GM23248 (cell line): Measurements from ENCODE around the gene PCDHA1. TPM values are rescaled to one million over a fixed set of nuclear protein-coding genes. Genes with fewer than 3 reads are reported as not detected.
A peak's percentile ranks its signal among the peaks of the same experiment; 100 is the strongest.

Source experiments
- DNase-seq: peaks from one replicate; pipeline ENCODE4 v3.0.0-alpha.2; 2015
- H2AFZ ChIP-seq: fragments of 200-600 bp; sonication (generic); 2 replicates; pipeline ENCODE4 v1.6.1; 2016; ENCODE audit warnings: antibody characterized with exemption
- H3F3A ChIP-seq: fragments of 200-600 bp; sonication (generic); 2 replicates; pipeline ENCODE4 v1.6.1; 2016; ENCODE audit warnings: mild to moderate bottlenecking, antibody characterized with exemption, mixed run types; ENCODE audit not compliant: insufficient read depth
- H3K27ac ChIP-seq: fragments of 200-600 bp; sonication (generic); 2 replicates; pipeline ENCODE4 v1.5.1; 2016; ENCODE audit warnings: mild to moderate bottlenecking
- H3K27me3 ChIP-seq: fragments of 200-600 bp; sonication (generic); replicated peaks from 2 replicates; pipeline ENCODE4 v1.6.1; 2016; ENCODE audit warnings: mild to moderate bottlenecking; ENCODE audit not compliant: insufficient read depth
- H3K36me3 ChIP-seq: fragments of 200-600 bp; sonication (generic); 2 replicates; pipeline ENCODE4 v1.6.1; 2016; ENCODE audit warnings: low read depth, mild to moderate bottlenecking
- H3K4me1 ChIP-seq: fragments of 200-600 bp; sonication (generic); 2 replicates; pipeline ENCODE4 v1.6.1; 2016; ENCODE audit warnings: mild to moderate bottlenecking; ENCODE audit not compliant: insufficient read depth
- H3K4me2 ChIP-seq: fragments of 200-600 bp; sonication (generic); one replicate; pipeline ENCODE4 v1.6.1; 2016; ENCODE audit warnings: mild to moderate bottlenecking; ENCODE audit not compliant: unreplicated experiment
- H3K4me3 ChIP-seq: fragments of 200-600 bp; sonication (generic); 2 replicates; pipeline ENCODE4 v1.5.1; 2016; ENCODE audit warnings: mild to moderate bottlenecking
- H3K79me2 ChIP-seq: fragments of 200-600 bp; sonication (generic); 2 replicates; pipeline ENCODE4 v1.6.1; 2016; ENCODE audit warnings: mild to moderate bottlenecking; ENCODE audit not compliant: insufficient read depth
- H3K9ac ChIP-seq: fragments of 200-600 bp; sonication (generic); 2 replicates; pipeline ENCODE4 v1.6.1; 2016; ENCODE audit warnings: mild to moderate bottlenecking
- H3K9me2 ChIP-seq: fragments of 200-600 bp; sonication (generic); 2 replicates; pipeline ENCODE4 v1.6.1; 2016; ENCODE audit warnings: mixed run types, mild to moderate bottlenecking, moderate library complexity; ENCODE audit not compliant: insufficient read depth
- H3K9me3 ChIP-seq: fragments of 200-600 bp; sonication (generic); one replicate; pipeline ENCODE4 v1.6.1; 2017; ENCODE audit warnings: low read depth
- H4K20me1 ChIP-seq: fragments of 200-600 bp; sonication (generic); 2 replicates; pipeline ENCODE4 v1.6.0; 2016; ENCODE audit not compliant: insufficient read depth
- EZH2 ChIP-seq: fragments of 200-600 bp; sonication (generic); IDR thresholded peaks from 2 replicates; pipeline ENCODE4 v1.6.1; 2018; ENCODE audit warnings: antibody characterized with exemption, mild to moderate bottlenecking; ENCODE audit not compliant: insufficient read depth, poor library complexity, severe bottlenecking
- EZH2phosphoT487 ChIP-seq: fragments of 200-600 bp; sonication (generic); IDR thresholded peaks from 2 replicates; pipeline ENCODE4 v1.6.1; 2018; ENCODE audit warnings: antibody characterized with exemption, moderate library complexity, mild to moderate bottlenecking, low read depth; ENCODE audit not compliant: insufficient read depth
- WGBS, 2 experiments: methylation state at CpG; one replicate each; pipeline ENCODE4 v1.1.6; 2015 to 2017; ENCODE audit warnings: low lambda C conversion rate in 2 of 2, low coverage in 1 of 2; ENCODE audit errors: missing lambda C conversion rate in 2 of 2; 5-methylcytosine and 5-hydroxymethylcytosine counted together
- in situ Hi-C: fragments of 300-500 bp; cut with MboI; formaldehyde crosslinking; loops from 2 replicates; pipeline ENCODE4 v1.15.0; 2020
- polyA plus RNA-seq: library from polyadenylated mRNA; unstranded; fragments of >200 nt; fragmentation: Nextera tagmentation; extraction: Ambion mirVana; gene quantifications from 2 replicates; pipeline ENCODE4 v1.2.1, GENCODE V29; 2016
- total RNA-seq: library from RNA; depleted of rRNA; stranded (reverse); fragments of >200 nt; shearing (Covaris generic); gene quantifications from 2 replicates; pipeline ENCODE4 v1.2.3, GENCODE V29; 2014

The PCDHA1 gene
- total and polyA plus RNA-seq, 2 experiments from 2014 or later = not detected

DNA sequence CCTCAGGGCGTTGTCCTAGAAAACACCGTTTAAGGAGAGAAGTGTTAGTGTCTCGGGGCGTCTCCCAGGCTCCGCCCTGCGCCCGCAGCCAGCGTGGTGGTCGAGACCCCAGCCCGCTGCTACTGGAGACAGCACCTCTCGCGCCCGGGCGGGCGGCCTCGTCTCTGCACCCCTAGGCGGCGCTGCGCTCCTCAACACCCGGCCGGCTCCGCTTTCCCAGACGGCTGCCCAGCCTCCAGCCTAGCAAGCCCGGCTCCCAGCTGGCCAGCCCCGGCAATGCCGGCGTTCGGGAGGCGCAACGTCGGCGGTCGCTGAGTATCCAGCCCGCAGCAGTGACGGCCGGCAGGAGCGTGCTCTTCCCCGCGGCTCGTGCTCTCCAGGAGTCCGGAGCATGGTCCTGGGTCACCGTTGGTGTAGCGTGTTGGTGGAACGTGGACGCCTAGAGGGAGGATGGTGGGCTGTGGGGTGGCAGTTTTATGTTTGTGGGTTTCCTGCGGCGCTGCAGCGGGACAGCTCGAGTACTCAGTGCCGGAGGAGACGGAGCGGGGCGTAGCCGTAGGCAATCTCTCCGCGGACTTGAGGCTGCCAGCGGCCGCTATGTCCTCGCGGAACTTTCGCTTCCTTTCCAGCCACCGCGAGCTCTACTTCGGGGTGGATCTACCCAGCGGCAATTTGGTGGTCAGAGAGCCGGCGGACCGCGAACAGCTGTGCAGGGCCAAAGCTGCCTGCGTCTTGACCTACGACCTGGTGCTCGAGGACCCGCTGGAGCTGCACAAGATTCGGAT lies 140.7 kb downstream of the PCDHA1 start:
- Histone ChIP-seq H3K4me2 (peak overlapping the region; percentile 39), H3K9me2 (no peaks in the 10 kb centered on the region), H3K4me1 (no peaks in the 10 kb centered on the region), H3K27ac (no peak overlapping the region), H3K9ac (no peak overlapping the region), H3K79me2 (no peaks in the 10 kb centered on the region), H3F3A (no peaks in the 10 kb centered on the region), H3K36me3 (no peaks in the 10 kb centered on the region), H3K9me3 (no peaks in the 10 kb centered on the region), H4K20me1 (no peaks in the 10 kb centered on the region), H3K4me3 (peak overlapping the region; percentile 42), H3K27me3 (peaks cover 12% of the 10 kb centered on the region), H2AFZ (peak overlapping the region; percentile 67)
- 4 to 5% methylated on average over 66 to 73 of the region's 74 CpGs for WGBS, 2 experiments
- DNase-seq = peak; percentile 70
- no peak for TF ChIP-seq EZH2
- no peak for TF ChIP-seq EZH2phosphoT487
- in situ Hi-C loops = no loop called here

DNA sequence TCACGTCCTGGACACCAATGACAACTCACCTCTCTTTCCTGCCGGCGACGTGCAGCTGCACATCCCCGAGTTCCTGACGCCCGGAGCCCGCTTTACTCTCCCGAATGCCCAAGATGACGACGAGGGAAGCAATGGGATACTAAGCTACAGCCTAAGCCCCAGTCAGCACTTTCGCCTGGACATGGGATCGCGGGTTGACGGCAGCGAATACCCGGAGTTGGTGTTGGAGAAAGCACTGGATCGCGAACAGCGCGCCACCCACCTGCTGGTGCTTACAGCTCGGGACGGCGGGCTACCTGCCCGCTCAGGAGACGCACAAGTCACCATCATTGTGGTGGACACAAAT lies 141.3 kb downstream of the PCDHA1 start:
- H3K4me3 ChIP-seq = peak overlapping the region; percentile 42
- WGBS, 2 experiments = 8 to 10% methylated on average over 26 of the region's 26 CpGs
- in situ Hi-C loops = no loop called here

DNA sequence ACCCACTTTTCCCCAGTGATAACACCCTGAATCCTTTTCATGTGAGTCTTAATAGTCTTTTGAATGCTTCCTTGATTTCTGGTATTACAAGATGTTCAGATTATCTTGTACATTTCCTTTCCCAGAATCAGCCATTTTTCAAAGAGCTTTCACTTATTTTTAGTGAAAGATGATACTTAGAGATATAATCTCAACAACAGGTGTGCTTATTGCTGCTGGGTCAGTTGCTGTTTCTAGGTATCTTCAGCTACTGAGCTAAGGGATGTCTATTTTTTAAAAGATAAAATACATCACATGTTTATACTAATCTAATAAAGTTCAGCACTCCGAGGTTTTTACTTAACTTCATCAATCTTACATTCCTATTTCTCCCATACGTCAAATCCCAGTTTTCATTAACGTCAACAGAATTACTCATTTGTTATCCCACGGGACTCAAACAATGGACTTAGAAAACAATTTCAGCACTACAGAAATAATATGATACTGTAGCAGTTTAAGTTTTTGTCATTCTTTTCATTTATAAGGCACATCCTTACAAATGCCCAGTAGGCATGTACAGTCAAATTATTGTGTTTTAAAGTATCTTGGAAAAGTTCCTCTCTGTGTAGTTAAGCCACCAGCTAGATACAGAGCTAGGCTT lies 149.1 kb downstream of the PCDHA1 start:
- Histone ChIP-seq H3K9me2 (no peaks in the 10 kb centered on the region), H3K4me2 (no peak overlapping the region), H4K20me1 (no peaks in the 10 kb centered on the region), H3K9ac (no peak overlapping the region), H3F3A (no peaks in the 10 kb centered on the region), H3K9me3 (no peaks in the 10 kb centered on the region), H3K36me3 (no peaks in the 10 kb centered on the region), H3K4me1 (no peaks in the 10 kb centered on the region), H3K27ac (no peak overlapping the region), H3K4me3 (no peak overlapping the region), H3K79me2 (no peaks in the 10 kb centered on the region), H3K27me3 (no peaks in the 10 kb centered on the region), H2AFZ (no peak overlapping the region)
- in situ Hi-C loops = no loop called here
- TF ChIP-seq EZH2phosphoT487 (no peak), EZH2 (no peak)
- 23 to 32% methylated on average over 4 of the region's 4 CpGs for WGBS, 2 experiments
- no peak for DNase-seq

More for the DNA sequence above, 141.3 kb downstream of the PCDHA1 start:
- Histone ChIP-seq H3K9me3 (no peaks in the 10 kb centered on the region), H3K4me1 (no peaks in the 10 kb centered on the region), H2AFZ (peak overlapping the region; percentile 67; the same call in 1 of the 2 replicates), H3K9ac (no peak overlapping the region), H3K27ac (no peak overlapping the region), H3K4me2 (no peak overlapping the region), H3K79me2 (no peaks in the 10 kb centered on the region), H3K9me2 (no peaks in the 10 kb centered on the region), H4K20me1 (no peaks in the 10 kb centered on the region), H3K36me3 (no peaks in the 10 kb centered on the region), H3F3A (no peaks in the 10 kb centered on the region), H3K27me3 (peaks cover 12% of the 10 kb centered on the region)
- no peak for DNase-seq
- no peak for TF ChIP-seq EZH2phosphoT487
- no peak for TF ChIP-seq EZH2

DNA sequence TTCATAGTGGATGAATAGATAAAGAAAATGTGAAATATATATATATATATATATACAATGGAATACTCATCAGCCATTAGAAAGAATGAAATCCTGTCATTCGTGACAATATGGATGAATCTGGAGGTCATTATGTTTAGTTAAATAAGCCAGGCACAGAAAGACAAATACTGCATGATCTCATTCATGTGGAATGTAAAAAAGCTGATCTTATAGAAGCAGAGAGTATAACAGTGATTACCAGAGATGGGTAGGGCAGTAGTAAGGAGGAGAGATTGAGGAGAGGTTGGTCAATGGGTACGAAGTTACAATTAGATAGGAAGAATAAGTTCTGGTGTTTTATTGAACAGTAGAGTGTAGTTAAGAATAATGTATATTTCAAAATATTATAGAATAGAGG lies 160.6 kb downstream of the PCDHA1 start:
- Histone ChIP-seq H3K9me2 (no peaks in the 10 kb centered on the region), H3K9me3 (no peaks in the 10 kb centered on the region), H3K4me1 (no peaks in the 10 kb centered on the region), H3K79me2 (no peaks in the 10 kb centered on the region), H3K9ac (no peak overlapping the region), H2AFZ (no peak overlapping the region), H3K27me3 (no peaks in the 10 kb centered on the region), H3K4me3 (no peak overlapping the region), H3F3A (no peaks in the 10 kb centered on the region), H3K36me3 (no peaks in the 10 kb centered on the region), H3K4me2 (no peak overlapping the region), H3K27ac (no peak overlapping the region), H4K20me1 (no peaks in the 10 kb centered on the region)
- no peak for DNase-seq
- in situ Hi-C loops = no loop called here
- 16 to 19% methylated on average over 2 of the region's 2 CpGs for WGBS, 2 experiments
- no peak for TF ChIP-seq EZH2phosphoT487
- TF ChIP-seq EZH2 = no peak
